Trophoblast cell (in vitro differentiated cells and primary cell): ENCODE results near the gene HNRNPUL1. TPM values are rescaled to one million over a fixed set of nuclear protein-coding genes. Genes with fewer than 3 reads are reported as not detected.

ENCODE experiments used
- DNase-seq, 2 donors: peaks; one replicate each; pipeline ENCODE4 v3.0.0-alpha.2; 2016
- H2AFZ ChIP-seq: 2 replicates; pipeline ENCODE4 v1.6.1; 2013; ENCODE audit warnings: low read length, moderate library complexity, mild to moderate bottlenecking; ENCODE audit not compliant: insufficient read depth, poor library complexity
- H2AK5ac ChIP-seq: 2 replicates; pipeline ENCODE4 v1.6.1; 2013; ENCODE audit warnings: mild to moderate bottlenecking, low read length
- H2BK120ac ChIP-seq: 2 replicates; pipeline ENCODE4 v1.6.1; 2013; ENCODE audit warnings: low read length, mild to moderate bottlenecking, moderate library complexity; ENCODE audit not compliant: insufficient read depth, poor library complexity
- H2BK12ac ChIP-seq: 2 replicates; pipeline ENCODE4 v1.6.1; 2013; ENCODE audit warnings: mild to moderate bottlenecking, low read length, moderate library complexity
- H2BK5ac ChIP-seq: 2 replicates; pipeline ENCODE4 v1.6.1; 2013; ENCODE audit warnings: low read length, low read depth, moderate library complexity, mild to moderate bottlenecking; ENCODE audit not compliant: poor library complexity
- H3K14ac ChIP-seq: 2 replicates; pipeline ENCODE4 v1.6.1; 2013; ENCODE audit warnings: mild to moderate bottlenecking, low read length
- H3K18ac ChIP-seq: 2 replicates; pipeline ENCODE4 v1.6.1; 2013; ENCODE audit warnings: mild to moderate bottlenecking, low read length
- H3K23ac ChIP-seq: 2 replicates; pipeline ENCODE4 v1.6.1; 2013; ENCODE audit warnings: low read length
- H3K27ac ChIP-seq: 2 replicates; pipeline ENCODE4 v1.5.1; 2013; ENCODE audit warnings: low read depth, mild to moderate bottlenecking, inconsistent platforms, low read length, moderate library complexity
- H3K27me3 ChIP-seq: 2 replicates; pipeline ENCODE4 v1.6.1; 2013; ENCODE audit warnings: inconsistent platforms, mild to moderate bottlenecking, low read length, moderate library complexity; ENCODE audit not compliant: insufficient read depth
- H3K36me3 ChIP-seq, 2 experiments: 1 replicate in 1 of 2; 2 replicates in 1 of 2; pipeline ENCODE4 v1.6.1; 2013; ENCODE audit warnings: low read length in 2 of 2, mild to moderate bottlenecking in 2 of 2, moderate library complexity in 1 of 2; ENCODE audit not compliant: insufficient read depth in 2 of 2, control insufficient read depth in 1 of 2
- H3K4ac ChIP-seq: 2 replicates; pipeline ENCODE4 v1.6.1; 2013; ENCODE audit warnings: low read depth, mild to moderate bottlenecking, low read length, moderate library complexity
- H3K4me1 ChIP-seq, 2 experiments: 1 replicate in 1 of 2; 2 replicates in 1 of 2; pipeline ENCODE4 v1.6.1; 2013; ENCODE audit warnings: low read length in 2 of 2, mild to moderate bottlenecking in 2 of 2, moderate library complexity in 1 of 2; ENCODE audit not compliant: insufficient read depth in 2 of 2, control insufficient read depth in 1 of 2
- H3K4me2 ChIP-seq: 2 replicates; pipeline ENCODE4 v1.6.1; 2013; ENCODE audit warnings: inconsistent platforms, mild to moderate bottlenecking, low read length, moderate library complexity
- H3K4me3 ChIP-seq: 2 replicates; pipeline ENCODE4 v1.5.1; 2013; ENCODE audit warnings: mild to moderate bottlenecking, low read depth, low read length, inconsistent platforms
- H3K79me1 ChIP-seq: one replicate; pipeline ENCODE4 v1.6.1; 2013; ENCODE audit warnings: low read length
- H3K79me2 ChIP-seq: 2 replicates; pipeline ENCODE4 v1.6.1; 2013; ENCODE audit warnings: low read length, mild to moderate bottlenecking; ENCODE audit not compliant: control insufficient read depth, insufficient read depth, poor library complexity
- H3K9ac ChIP-seq: 2 replicates; pipeline ENCODE4 v1.6.1; 2013; ENCODE audit warnings: mild to moderate bottlenecking, low read length
- H3K9me3 ChIP-seq: 2 replicates; pipeline ENCODE4 v1.6.1; 2013; ENCODE audit warnings: low read depth, mild to moderate bottlenecking, control low read depth, inconsistent platforms, low read length; ENCODE audit not compliant: insufficient read depth
- H4K12ac ChIP-seq: 2 replicates; pipeline ENCODE4 v1.6.1; 2013; ENCODE audit warnings: low read depth, mild to moderate bottlenecking, low read length, moderate library complexity
- H4K8ac ChIP-seq: 2 replicates; pipeline ENCODE4 v1.6.1; 2013; ENCODE audit warnings: low read depth, mild to moderate bottlenecking, low read length, moderate library complexity
- H4K91ac ChIP-seq: one replicate; pipeline ENCODE4 v1.6.1; 2013; ENCODE audit warnings: low read depth, mild to moderate bottlenecking, low read length, moderate library complexity
- WGBS: extraction: QIAGEN DNeasy Blood & Tissue Kit; methylation state at CpG from one replicate; pipeline ENCODE4 v1.1.7; 2013; ENCODE audit warnings: missing lambda C conversion rate; ENCODE audit not compliant: insufficient read length, insufficient coverage; ENCODE audit errors: extremely low coverage; 5-methylcytosine and 5-hydroxymethylcytosine counted together
- polyA plus RNA-seq: library from polyadenylated mRNA; stranded (reverse); fragments of 200-250 nt; gene quantifications from 2 replicates; pipeline ENCODE4 v1.2.3, GENCODE V29; 2013

Gene HNRNPUL1
- 233 and 238 TPM in 2 replicates for polyA plus RNA-seq

- peaks cover 24% of the 10 kb centered on the region for H3K79me1 ChIP-seq
- peak within 1 kb of the TSS; percentile 94 for H2AFZ ChIP-seq
- H2BK120ac ChIP-seq = peak within 1 kb of the TSS; percentile 99
- no peaks in the 10 kb centered on the region for H3K27me3 ChIP-seq
- H4K8ac ChIP-seq = peak within 1 kb of the TSS; percentile 99
- H2BK12ac ChIP-seq = peak within 1 kb of the TSS; percentile 74
- no CpG with 5 or more reads among the region's 55 CpGs for WGBS
- H4K91ac ChIP-seq = peak within 1 kb of the TSS; percentile 100
- H3K4me1 ChIP-seq = peaks cover 6 to 9% of the 10 kb centered on the region in 2 experiments
- peak within 1 kb of the TSS; percentile 99 for H2AK5ac ChIP-seq
- H3K18ac ChIP-seq = peak within 1 kb of the TSS; percentile 99
- H3K4me2 ChIP-seq = peak within 1 kb of the TSS; percentile 95
- peak within 1 kb of the TSS; percentile 100 for H4K12ac ChIP-seq
- H3K79me2 ChIP-seq = peaks cover 36% of the 10 kb centered on the region
- peak within 1 kb of the TSS; percentile 92 for H3K4me3 ChIP-seq
- peaks cover 19 to 23% of the 10 kb centered on the region in 2 experiments for H3K36me3 ChIP-seq
- no peak within 1 kb of the TSS for H3K23ac ChIP-seq
- peak within 1 kb of the TSS; percentile 100 for H3K14ac ChIP-seq
- peaks cover 2% of the 10 kb centered on the region for H3K9me3 ChIP-seq
- H3K9ac ChIP-seq = peak within 1 kb of the TSS; percentile 100
- peak within 1 kb of the TSS; percentile 99 for H2BK5ac ChIP-seq
- peak; percentile 100 for DNase-seq
- H3K4ac ChIP-seq = peak within 1 kb of the TSS; percentile 100
- H3K27ac ChIP-seq = peak within 1 kb of the TSS; percentile 97
These were observed at the start of gene HNRNPUL1 for GRCh38 chr19:41263850-41264580. TSS of gene HNRNPUL1 (plus strand) at chr19:41264372. CDS start at chr19:41264504, 132 bp downstream.

GRCh38 chr19:41217741-41218140 is 46.4 kb upstream of the HNRNPUL1 start:
- peaks cover 18 to 33% of the 10 kb centered on the region in 2 experiments for H3K4me1 ChIP-seq
- H2BK5ac ChIP-seq = no peak overlapping the region
- H3K79me1 ChIP-seq = peaks cover 30% of the 10 kb centered on the region
- peak overlapping the region; percentile 74 for H4K91ac ChIP-seq
- H2AK5ac ChIP-seq = no peak overlapping the region
- no peak overlapping the region for H3K4ac ChIP-seq
- H2BK120ac ChIP-seq = no peak overlapping the region
- peak overlapping the region; percentile 45 for H3K9ac ChIP-seq
- H3K36me3 ChIP-seq = peaks cover 18% of the 10 kb centered on the region in 2 experiments
- H2BK12ac ChIP-seq = peak overlapping the region; percentile 41
- no peak for DNase-seq
- H3K14ac ChIP-seq = no peak overlapping the region
- H3K4me3 ChIP-seq = no peak overlapping the region
- no peak overlapping the region for H3K23ac ChIP-seq
- no peak overlapping the region for H2AFZ ChIP-seq
- H3K79me2 ChIP-seq = peaks cover 9% of the 10 kb centered on the region
- no peak overlapping the region for H4K12ac ChIP-seq
- no CpG with 5 or more reads among the region's 7 CpGs for WGBS
- H3K18ac ChIP-seq = peak overlapping the region; percentile 1
- H3K27me3 ChIP-seq = no peaks in the 10 kb centered on the region
- no peaks in the 10 kb centered on the region for H3K9me3 ChIP-seq
- H4K8ac ChIP-seq = no peak overlapping the region
- H3K4me2 ChIP-seq = no peak overlapping the region
- no peak overlapping the region for H3K27ac ChIP-seq

- H2BK120ac ChIP-seq = no peak overlapping the region
- H4K8ac ChIP-seq = peak overlapping the region; percentile 52
- peak overlapping the region; percentile 74 for H4K91ac ChIP-seq
- no peak overlapping the region for H4K12ac ChIP-seq
- H3K23ac ChIP-seq = no peak overlapping the region
- H3K4me1 ChIP-seq = peaks cover 19 to 36% of the 10 kb centered on the region in 2 experiments
- peak overlapping the region; percentile 0 for H2BK5ac ChIP-seq
- H2BK12ac ChIP-seq = peak overlapping the region; percentile 7
- H2AK5ac ChIP-seq = no peak overlapping the region
- H3K27ac ChIP-seq = peak overlapping the region; percentile 16
- H3K9ac ChIP-seq = no peak overlapping the region
- WGBS = no CpG with 5 or more reads among the region's 7 CpGs
- peaks cover 30% of the 10 kb centered on the region for H3K79me1 ChIP-seq
- no peak overlapping the region for H3K4ac ChIP-seq
- DNase-seq = no peak
- H3K36me3 ChIP-seq = peaks cover 18% of the 10 kb centered on the region in 2 experiments
- H3K27me3 ChIP-seq = no peaks in the 10 kb centered on the region
- peaks cover 9% of the 10 kb centered on the region for H3K79me2 ChIP-seq
- H3K4me3 ChIP-seq = no peak overlapping the region
- no peak overlapping the region for H2AFZ ChIP-seq
- H3K4me2 ChIP-seq = peak overlapping the region; percentile 80
- H3K9me3 ChIP-seq = no peaks in the 10 kb centered on the region
- H3K18ac ChIP-seq = peak overlapping the region; percentile 0
- no peak overlapping the region for H3K14ac ChIP-seq
These were observed 45.9 kb upstream of the HNRNPUL1 start for GRCh38 chr19:41218249-41218614.

- Histone ChIP-seq H3K36me3 (peaks cover 16 to 18% of the 10 kb centered on the region in 2 experiments), H4K91ac (peak within 1 kb of the TSS; percentile 74), H3K23ac (no peak within 1 kb of the TSS), H3K4me2 (peak within 1 kb of the TSS; percentile 80), H3K79me2 (peaks cover 9% of the 10 kb centered on the region), H4K12ac (no peak within 1 kb of the TSS), H3K4me1 (peaks cover 25 to 42% of the 10 kb centered on the region in 2 experiments), H2BK12ac (peak within 1 kb of the TSS; percentile 44), H2AK5ac (peak within 1 kb of the TSS; percentile 75), H3K27me3 (no peaks in the 10 kb centered on the region), H3K18ac (peak within 1 kb of the TSS; percentile 96), H3K27ac (peak within 1 kb of the TSS; percentile 79), H3K14ac (peak within 1 kb of the TSS; percentile 92), H2AFZ (no peak within 1 kb of the TSS), H3K9ac (peak within 1 kb of the TSS; percentile 92), H3K9me3 (no peaks in the 10 kb centered on the region), H3K79me1 (peaks cover 32% of the 10 kb centered on the region), H2BK120ac (peak within 1 kb of the TSS; percentile 77), H3K4ac (peak within 1 kb of the TSS; percentile 76), H2BK5ac (peak within 1 kb of the TSS; percentile 23), H3K4me3 (peak within 1 kb of the TSS; percentile 95), H4K8ac (peak within 1 kb of the TSS; percentile 52)
- DNase-seq = no peak
- WGBS = no CpG with 5 or more reads among the region's 32 CpGs
These were observed 45.3 kb upstream of the HNRNPUL1 start, which contains the start of gene AXL for GRCh38 chr19:41218615-41219507. TSS of gene AXL (plus strand) at chr19:41219223. CDS start at chr19:41219393, 170 bp downstream.
